ENCODE results near the gene C22orf23. TPM values are rescaled to one million over a fixed set of nuclear protein-coding genes. Genes with fewer than 3 reads are reported as not detected.
A peak's percentile ranks its signal among the peaks of the same experiment; 100 is the strongest.
"Not testable (repeated sequence)": the region's sequence is repeated elsewhere in the genome, so short reads cannot be mapped to it uniquely, and the experiment has no call there.

Gene C22orf23
- total and polyA plus RNA-seq, 7 donors, result 0.17 to 1.2 (median 0.36) TPM

DNA sequence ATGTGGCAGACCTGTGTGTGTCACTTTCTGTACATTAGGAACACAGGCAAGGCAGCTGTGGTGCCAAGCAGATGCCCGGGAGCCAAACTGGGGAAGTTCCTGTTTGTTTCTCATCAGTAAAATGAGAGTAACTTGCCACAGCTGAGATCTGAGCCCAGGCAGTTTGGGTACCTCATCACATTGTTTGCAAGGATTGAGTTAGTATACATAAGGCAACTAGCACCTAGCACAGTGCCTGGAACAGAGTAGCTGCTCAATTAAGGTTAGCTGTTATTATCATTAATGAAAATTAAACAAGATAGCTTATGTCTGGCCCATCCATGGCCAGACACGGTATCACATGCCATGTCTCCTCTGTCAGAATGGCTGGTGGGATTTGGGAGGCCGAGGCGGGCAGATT is 23.1 kb upstream of the C22orf23 start:
- ATAC-seq (no peak), DNase-seq (no peak)
- no peaks in the 10 kb centered on the region for H3K9me3 ChIP-seq
- H3K4me1 ChIP-seq, result no peaks in the 10 kb centered on the region
- intact Hi-C loops (cut with DNase I), result no loop called here
- no peaks in the 10 kb centered on the region for H3K36me3 ChIP-seq (ENCODE audit: insufficient read depth in 1 of 2, low read depth in 1 of 2)
- TF ChIP-seq, protein P1, sequence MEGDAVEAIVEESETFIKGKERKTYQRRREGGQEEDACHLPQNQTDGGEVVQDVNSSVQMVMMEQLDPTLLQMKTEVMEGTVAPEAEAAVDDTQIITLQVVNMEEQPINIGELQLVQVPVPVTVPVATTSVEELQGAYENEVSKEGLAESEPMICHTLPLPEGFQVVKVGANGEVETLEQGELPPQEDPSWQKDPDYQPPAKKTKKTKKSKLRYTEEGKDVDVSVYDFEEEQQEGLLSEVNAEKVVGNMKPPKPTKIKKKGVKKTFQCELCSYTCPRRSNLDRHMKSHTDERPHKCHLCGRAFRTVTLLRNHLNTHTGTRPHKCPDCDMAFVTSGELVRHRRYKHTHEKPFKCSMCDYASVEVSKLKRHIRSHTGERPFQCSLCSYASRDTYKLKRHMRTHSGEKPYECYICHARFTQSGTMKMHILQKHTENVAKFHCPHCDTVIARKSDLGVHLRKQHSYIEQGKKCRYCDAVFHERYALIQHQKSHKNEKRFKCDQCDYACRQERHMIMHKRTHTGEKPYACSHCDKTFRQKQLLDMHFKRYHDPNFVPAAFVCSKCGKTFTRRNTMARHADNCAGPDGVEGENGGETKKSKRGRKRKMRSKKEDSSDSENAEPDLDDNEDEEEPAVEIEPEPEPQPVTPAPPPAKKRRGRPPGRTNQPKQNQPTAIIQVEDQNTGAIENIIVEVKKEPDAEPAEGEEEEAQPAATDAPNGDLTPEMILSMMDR (IDR thresholded peaks at IDR 0.05), result no peak
- no peak overlapping the region for H3K27ac ChIP-seq
- WGBS, 3 donors, result 81 to 89% (median 86%) methylated on average over 4 of the region's 4 CpGs
- no peak overlapping the region for H3K4me3 ChIP-seq
- no peaks in the 10 kb centered on the region for H3K27me3 ChIP-seq (ENCODE audit: insufficient read depth in 3 of 3, low read length in 2 of 3)

DNA sequence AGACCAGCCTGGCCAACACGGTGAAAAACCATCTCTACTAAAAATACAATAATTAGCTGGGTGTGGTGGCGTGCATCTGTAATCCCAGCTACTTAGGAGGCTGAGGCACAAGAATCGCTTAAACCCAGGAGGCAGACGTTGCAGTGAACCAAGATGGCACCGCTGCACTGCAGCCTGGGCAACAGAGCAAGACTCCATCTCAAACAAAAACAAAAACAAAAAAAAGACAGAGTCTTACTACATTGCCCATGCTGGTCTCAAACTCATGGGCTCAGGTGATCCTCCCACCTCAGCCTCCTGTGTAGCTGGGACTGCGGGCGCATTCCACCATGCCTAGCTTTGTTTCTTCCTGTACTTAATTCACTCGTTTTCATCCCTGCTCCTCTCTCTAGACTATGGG is 22.6 kb upstream of the C22orf23 start:
- WGBS, 3 donors, result 84 to 94% (median 86%) methylated on average over 8 of the region's 8 CpGs
- H3K9me3 ChIP-seq; H3K36me3 ChIP-seq (ENCODE audit: insufficient read depth in 1 of 2, low read depth in 1 of 2); H3K4me1 ChIP-seq; H3K27me3 ChIP-seq (ENCODE audit: insufficient read depth in 3 of 3, low read length in 2 of 3); H3K27ac ChIP-seq; DNase-seq; H3K4me3 ChIP-seq; intact Hi-C loops (cut with DNase I); ATAC-seq: not testable (repeated sequence)

DNA sequence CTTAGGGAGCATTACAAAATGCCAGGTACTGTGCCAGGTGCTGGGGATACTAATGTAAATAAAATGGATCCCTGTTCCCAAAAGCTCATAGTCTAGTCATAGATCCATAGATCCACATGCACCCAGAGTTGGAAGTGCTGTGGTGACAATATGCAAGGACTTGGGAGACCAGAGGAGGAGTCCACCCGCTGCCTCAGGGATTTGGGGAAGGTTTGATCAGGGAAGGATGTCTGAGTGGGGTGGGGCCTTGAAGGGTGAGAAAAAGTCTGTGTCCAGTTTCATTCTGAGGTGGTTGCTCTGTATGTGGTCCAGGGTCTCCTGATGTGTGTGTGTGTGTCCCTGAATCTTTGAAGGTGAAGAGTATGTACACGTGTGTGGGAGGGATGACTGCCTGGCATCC is 21.8 kb upstream of the C22orf23 start:
- Histone ChIP-seq H3K4me3 (no peak overlapping the region), H3K36me3 (ENCODE audit: insufficient read depth in 1 of 2, low read depth in 1 of 2) (no peaks in the 10 kb centered on the region)

DNA sequence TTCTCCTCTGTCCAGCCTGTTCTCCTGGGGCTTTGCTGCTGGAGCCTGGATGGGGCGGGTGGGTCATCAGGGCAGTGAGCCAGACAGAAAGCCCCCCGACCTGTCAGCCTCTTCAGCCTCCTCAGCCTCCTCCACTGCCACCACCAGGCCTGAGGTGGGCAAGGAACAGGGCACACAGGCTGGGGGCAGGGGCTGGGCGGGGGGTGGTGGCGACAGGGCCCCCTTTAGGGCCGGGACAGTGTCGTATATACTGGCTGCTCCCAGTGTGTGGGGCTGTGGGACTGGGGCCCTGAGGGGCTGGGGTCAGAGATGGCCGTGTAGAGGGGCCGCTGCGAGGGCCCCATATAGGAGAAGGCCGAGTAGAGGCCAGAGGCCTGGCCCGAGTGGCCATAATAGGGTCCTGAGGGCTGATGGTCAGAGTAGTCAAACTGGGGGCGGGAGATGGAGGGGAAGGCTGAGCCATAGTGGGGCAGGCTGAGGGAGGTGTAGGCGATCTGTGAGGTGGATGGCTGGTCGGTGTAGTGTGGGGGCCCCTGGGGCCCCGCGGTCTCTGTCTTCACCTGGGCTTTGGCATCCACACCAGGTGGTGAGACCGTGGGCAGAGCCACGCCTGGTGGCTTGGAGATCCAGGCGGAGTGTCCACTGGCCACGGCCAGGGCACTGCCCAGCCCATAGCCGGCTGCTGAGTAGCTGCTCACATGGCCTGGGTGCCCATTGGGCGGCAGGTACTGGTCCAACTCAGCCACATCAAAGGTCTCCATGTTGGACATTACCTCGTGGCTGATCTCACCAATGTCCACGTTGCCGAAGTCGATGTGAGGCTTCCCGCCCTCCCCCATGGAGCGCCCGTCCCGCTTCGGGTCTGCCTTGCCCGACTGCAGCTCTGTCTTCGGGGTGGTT is 20.1 kb upstream of the C22orf23 start:
- Histone ChIP-seq H3K27me3 (ENCODE audit: insufficient read depth in 3 of 3, low read length in 2 of 3) (no peaks in the 10 kb centered on the region), H3K4me3 (no peak overlapping the region), H3K36me3 (ENCODE audit: insufficient read depth in 1 of 2, low read depth in 1 of 2) (peaks cover 0 to 9% of the 10 kb centered on the region in 2 donors), H3K9me3 (no peaks in the 10 kb centered on the region), H3K4me1 (no peaks in the 10 kb centered on the region), H3K27ac (no peak overlapping the region)
- TF ChIP-seq, protein P1 (IDR thresholded peaks at IDR 0.05), result no peak
- DNase-seq (no peak), ATAC-seq (peak in 1 of 4 donors; percentile 23)
- WGBS, 3 donors, result 91 to 94% (median 92%) methylated on average over 32 to 33 of the region's 33 CpGs
- intact Hi-C loops (cut with DNase I), result no loop called here

More for the DNA sequence above, 21.8 kb upstream of the C22orf23 start:
- no peaks in the 10 kb centered on the region for H3K4me1 ChIP-seq
- WGBS, 3 donors, result 80 to 89% (median 82%) methylated on average over 2 of the region's 2 CpGs
- H3K9me3 ChIP-seq, result no peaks in the 10 kb centered on the region
- DNase-seq, result no peak
- TF ChIP-seq, protein P1 (IDR thresholded peaks at IDR 0.05), result no peak
- intact Hi-C loops (cut with DNase I), result no loop called here
- ATAC-seq, result no peak
- no peaks in the 10 kb centered on the region for H3K27me3 ChIP-seq (ENCODE audit: insufficient read depth in 3 of 3, low read length in 2 of 3)
- no peak overlapping the region for H3K27ac ChIP-seq

DNA sequence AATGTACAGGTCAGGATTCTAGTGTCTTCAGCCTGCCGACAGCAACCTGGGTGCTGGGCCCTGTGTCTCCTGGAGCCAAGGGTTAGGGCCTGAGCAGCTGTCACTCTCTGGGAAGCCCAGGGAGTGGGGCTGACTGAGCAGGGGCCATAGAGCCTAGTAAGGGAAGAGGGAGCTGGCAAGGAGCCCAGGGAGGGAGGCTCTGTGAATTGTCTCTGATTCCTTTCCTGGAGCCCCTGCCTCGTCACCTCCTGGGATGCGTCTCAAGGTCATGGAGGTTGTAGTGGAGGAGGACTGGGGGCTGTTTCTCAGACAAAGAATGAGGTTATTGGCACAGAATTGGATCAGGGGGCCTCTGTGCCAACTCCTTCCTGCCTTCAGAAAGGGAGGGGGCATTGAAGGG is 19.1 kb upstream of the C22orf23 start:
- DNase-seq, result no peak
- intact Hi-C loops (cut with DNase I), result no loop called here
- H3K9me3 ChIP-seq, result no peaks in the 10 kb centered on the region

More for the DNA sequence above, 19.1 kb upstream of the C22orf23 start:
- no peaks in the 10 kb centered on the region for H3K27me3 ChIP-seq (ENCODE audit: insufficient read depth in 3 of 3, low read length in 2 of 3)
- WGBS, 3 donors, result 38 to 63% (median 55%) methylated on average over 3 of the region's 3 CpGs
- peaks cover 4 to 19% of the 10 kb centered on the region in 2 donors for H3K36me3 ChIP-seq (ENCODE audit: insufficient read depth in 1 of 2, low read depth in 1 of 2)
- no peak overlapping the region for H3K4me3 ChIP-seq
- ATAC-seq, result no peak
- TF ChIP-seq, protein P1 (IDR thresholded peaks at IDR 0.05), result no peak
- no peak overlapping the region for H3K27ac ChIP-seq
- no peaks in the 10 kb centered on the region for H3K4me1 ChIP-seq
